Body of pancreas (tissue), 4 donors: ENCODE measurements around the gene CACNG7.

ENCODE experiments used
- POLR2A ChIP-seq, 3 donors: fragments of 450-650 bp; IDR thresholded peaks; one replicate each; pipeline ENCODE4 v1.6.1; 2016; ENCODE audit warnings: antibody characterized with exemption in 3 of 3, mild to moderate bottlenecking in 2 of 3
- TF ChIP-seq, protein P1 (sequence below), 7 experiments: fragments of 450-650 bp in 4 of 7; fragments of 200-600 bp in 3 of 7; sonication (generic) in 3 of 7; IDR thresholded peaks; one replicate each; pipeline ENCODE4 v1.5.1; 2016 to 2019; ENCODE audit warnings: antibody characterized with exemption in 7 of 7

DNA sequence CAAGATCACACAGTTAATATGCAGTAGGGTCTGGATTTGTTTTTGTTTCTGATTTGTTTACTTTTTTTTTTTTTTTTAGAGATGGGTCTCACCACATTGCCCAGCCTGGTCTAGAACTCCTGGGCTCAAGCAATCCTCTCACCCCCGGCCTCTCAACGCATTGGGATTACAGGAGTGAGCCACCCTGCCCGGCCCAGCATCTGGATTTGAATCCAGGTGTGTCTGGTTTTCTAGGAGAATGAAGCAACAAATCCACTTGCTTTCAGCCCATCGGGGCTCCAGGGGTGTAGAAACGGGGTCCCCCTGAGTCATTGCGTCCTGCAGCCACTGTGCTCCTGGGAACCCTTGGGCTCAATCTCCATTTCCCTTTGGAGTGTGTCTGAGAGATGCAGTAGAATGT is 60.3 kb downstream of the CACNG7 start:
- TF ChIP-seq POLR2A (IDR thresholded peaks at IDR 0.05), result no peak
- TF ChIP-seq, protein P1, sequence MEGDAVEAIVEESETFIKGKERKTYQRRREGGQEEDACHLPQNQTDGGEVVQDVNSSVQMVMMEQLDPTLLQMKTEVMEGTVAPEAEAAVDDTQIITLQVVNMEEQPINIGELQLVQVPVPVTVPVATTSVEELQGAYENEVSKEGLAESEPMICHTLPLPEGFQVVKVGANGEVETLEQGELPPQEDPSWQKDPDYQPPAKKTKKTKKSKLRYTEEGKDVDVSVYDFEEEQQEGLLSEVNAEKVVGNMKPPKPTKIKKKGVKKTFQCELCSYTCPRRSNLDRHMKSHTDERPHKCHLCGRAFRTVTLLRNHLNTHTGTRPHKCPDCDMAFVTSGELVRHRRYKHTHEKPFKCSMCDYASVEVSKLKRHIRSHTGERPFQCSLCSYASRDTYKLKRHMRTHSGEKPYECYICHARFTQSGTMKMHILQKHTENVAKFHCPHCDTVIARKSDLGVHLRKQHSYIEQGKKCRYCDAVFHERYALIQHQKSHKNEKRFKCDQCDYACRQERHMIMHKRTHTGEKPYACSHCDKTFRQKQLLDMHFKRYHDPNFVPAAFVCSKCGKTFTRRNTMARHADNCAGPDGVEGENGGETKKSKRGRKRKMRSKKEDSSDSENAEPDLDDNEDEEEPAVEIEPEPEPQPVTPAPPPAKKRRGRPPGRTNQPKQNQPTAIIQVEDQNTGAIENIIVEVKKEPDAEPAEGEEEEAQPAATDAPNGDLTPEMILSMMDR (IDR thresholded peaks at IDR 0.05), result no peak
